Stomach (tissue), 4 donors: ENCODE data around the gene AK5.

Experiments used
- CTCF ChIP-seq, 7 experiments: fragments of 450-650 bp in 4 of 7; fragments of 200-600 bp in 3 of 7; sonication (generic) in 3 of 7; IDR thresholded peaks; one replicate each; pipeline ENCODE4 v1.5.1; 2016 to 2019; ENCODE audit warnings: antibody characterized with exemption in 7 of 7, control low read depth in 2 of 7, mild to moderate bottlenecking in 1 of 7
- EP300 ChIP-seq: sonication (generic); formaldehyde crosslinking; IDR thresholded peaks from one replicate; pipeline ENCODE4 v1.6.1; 2017; ENCODE audit warnings: antibody characterized with exemption
- POLR2A ChIP-seq, 4 donors: fragments of 450-650 bp; IDR thresholded peaks; one replicate each; pipeline ENCODE4 v1.6.1; 2016; ENCODE audit warnings: antibody characterized with exemption in 4 of 4, control low read depth in 2 of 4, mild to moderate bottlenecking in 1 of 4, moderate library complexity in 1 of 4
- POLR2AphosphoS5 ChIP-seq, 3 donors: sonication (generic); formaldehyde crosslinking; IDR thresholded peaks; one replicate each; pipeline ENCODE4 v1.6.1; 2016; ENCODE audit warnings: antibody characterized with exemption in 3 of 3

GRCh38 chr1:77382366-77382765 lies 100.5 kb downstream of the AK5 start:
- TF ChIP-seq CTCF (IDR thresholded peaks at IDR 0.05) (no peak), POLR2AphosphoS5 (IDR thresholded peaks at IDR 0.05) (no peak), POLR2A (IDR thresholded peaks at IDR 0.05) (no peak), EP300 (no peak)
